Measurements from ENCODE around the gene CCDC88C.
"Not testable (repeated sequence)": the region's sequence is repeated elsewhere in the genome, so short reads cannot be mapped to it uniquely, and the experiment has no call there.

The CCDC88C gene

GRCh38 chr14:91233936-91234790 is 183.5 kb downstream of the CCDC88C start:
- Mint-ChIP-seq H3K36me3 (ENCODE audit: low read depth) (peaks cover 38% of the 10 kb centered on the region), H3K27ac (no peak overlapping the region), H3K4me3 (no peak overlapping the region), H3K27me3 (no peaks in the 10 kb centered on the region), H3K4me1 (ENCODE audit: low read depth) (peaks cover 66% of the 10 kb centered on the region), H3K9me3 (no peaks in the 10 kb centered on the region)

- peaks cover 66% of the 10 kb centered on the region for H3K4me1 Mint-ChIP-seq (ENCODE audit: low read depth)
These were observed 185.0 kb downstream of the CCDC88C start for GRCh38 chr14:91232603-91233002.

GRCh38 chr14:91232052-91232451 is 185.6 kb downstream of the CCDC88C start:
- Mint-ChIP-seq H3K27ac (peak overlapping the region; percentile 77), H3K4me1 (ENCODE audit: low read depth) (peaks cover 70% of the 10 kb centered on the region), H3K9me3 (no peaks in the 10 kb centered on the region), H3K36me3 (ENCODE audit: low read depth) (peaks cover 38% of the 10 kb centered on the region), H3K27me3 (no peaks in the 10 kb centered on the region), H3K4me3 (no peak overlapping the region)

More at GRCh38 chr14:91232603-91233002, 185.0 kb downstream of the CCDC88C start:
- Mint-ChIP-seq H3K27ac (peak overlapping the region; percentile 55), H3K27me3 (no peaks in the 10 kb centered on the region), H3K36me3 (ENCODE audit: low read depth) (peaks cover 38% of the 10 kb centered on the region), H3K9me3 (no peaks in the 10 kb centered on the region), H3K4me3 (no peak overlapping the region)

GRCh38 chr14:91231446-91231845 is 186.2 kb downstream of the CCDC88C start:
- Mint-ChIP-seq H3K4me3 (peak overlapping the region; percentile 83), H3K4me1 (ENCODE audit: low read depth) (peaks cover 74% of the 10 kb centered on the region), H3K36me3 (ENCODE audit: low read depth) (peaks cover 38% of the 10 kb centered on the region), H3K9me3 (no peaks in the 10 kb centered on the region), H3K27ac (peak overlapping the region; percentile 77), H3K27me3 (no peaks in the 10 kb centered on the region)

- Mint-ChIP-seq H3K4me1 (ENCODE audit: low read depth) (peaks cover 77% of the 10 kb centered on the region), H3K9me3 (no peaks in the 10 kb centered on the region), H3K27ac (peak overlapping the region; percentile 98), H3K36me3 (ENCODE audit: low read depth) (peaks cover 43% of the 10 kb centered on the region), H3K4me3 (peak overlapping the region; percentile 83), H3K27me3 (no peaks in the 10 kb centered on the region)
These were observed 187.1 kb downstream of the CCDC88C start for GRCh38 chr14:91230397-91231035.

- H3K36me3 Mint-ChIP-seq (ENCODE audit: low read depth): peaks cover 48% of the 10 kb centered on the region
- peaks cover 83% of the 10 kb centered on the region for H3K4me1 Mint-ChIP-seq (ENCODE audit: low read depth)
- no peaks in the 10 kb centered on the region for H3K9me3 Mint-ChIP-seq
- H3K27ac Mint-ChIP-seq: peak overlapping the region; percentile 98
- H3K4me3 Mint-ChIP-seq: peak overlapping the region; percentile 83
- no peaks in the 10 kb centered on the region for H3K27me3 Mint-ChIP-seq
These were observed 187.8 kb downstream of the CCDC88C start for GRCh38 chr14:91229743-91230200.

- Mint-ChIP-seq H3K36me3 (ENCODE audit: low read depth) (peaks cover 45% of the 10 kb centered on the region), H3K27me3 (no peaks in the 10 kb centered on the region), H3K4me1 (ENCODE audit: low read depth) (peaks cover 87% of the 10 kb centered on the region), H3K4me3 (peak overlapping the region; percentile 83), H3K9me3 (no peaks in the 10 kb centered on the region), H3K27ac (peak overlapping the region; percentile 98)
These were observed 188.6 kb downstream of the CCDC88C start for GRCh38 chr14:91229005-91229382.

GRCh38 chr14:91228112-91229004 is 189.3 kb downstream of the CCDC88C start:
- peaks cover 94% of the 10 kb centered on the region for H3K4me1 Mint-ChIP-seq (ENCODE audit: low read depth)
- H3K27ac Mint-ChIP-seq: peak overlapping the region; percentile 98
- H3K9me3 Mint-ChIP-seq: peaks cover 2% of the 10 kb centered on the region
- H3K36me3 Mint-ChIP-seq (ENCODE audit: low read depth): peaks cover 51% of the 10 kb centered on the region
- H3K27me3 Mint-ChIP-seq: no peaks in the 10 kb centered on the region
- H3K4me3 Mint-ChIP-seq: peak overlapping the region; percentile 83

GRCh38 chr14:91227183-91227628 is 190.4 kb downstream of the CCDC88C start:
- Mint-ChIP-seq H3K36me3 (ENCODE audit: low read depth) (peaks cover 57% of the 10 kb centered on the region), H3K27ac (peak overlapping the region; percentile 98), H3K27me3 (no peaks in the 10 kb centered on the region), H3K4me1 (ENCODE audit: low read depth) (peaks cover 100% of the 10 kb centered on the region), H3K4me3 (peak overlapping the region; percentile 71), H3K9me3 (peaks cover 10% of the 10 kb centered on the region)

GRCh38 chr14:91226360-91226759 is 191.3 kb downstream of the CCDC88C start:
- H3K4me1 Mint-ChIP-seq (ENCODE audit: low read depth): peaks cover 100% of the 10 kb centered on the region
- H3K4me3 Mint-ChIP-seq: peak overlapping the region; percentile 71
- not testable (repeated sequence) for H3K27me3 Mint-ChIP-seq
- H3K36me3 Mint-ChIP-seq (ENCODE audit: low read depth): peaks cover 60% of the 10 kb centered on the region
- H3K9me3 Mint-ChIP-seq: peaks cover 14% of the 10 kb centered on the region
- peak overlapping the region; percentile 98 for H3K27ac Mint-ChIP-seq

- peaks cover 93% of the 10 kb centered on the region for H3K4me1 Mint-ChIP-seq (ENCODE audit: low read depth)
- H3K27ac Mint-ChIP-seq: peak overlapping the region; percentile 98
- H3K36me3 Mint-ChIP-seq (ENCODE audit: low read depth): peaks cover 59% of the 10 kb centered on the region
- H3K4me3 Mint-ChIP-seq: no peak overlapping the region
- H3K9me3 Mint-ChIP-seq: peaks cover 17% of the 10 kb centered on the region
- H3K27me3 Mint-ChIP-seq: no peaks in the 10 kb centered on the region
These were observed 192.6 kb downstream of the CCDC88C start for GRCh38 chr14:91225025-91225424.

GRCh38 chr14:91223028-91223783 is 194.4 kb downstream of the CCDC88C start:
- no peak overlapping the region for H3K4me3 Mint-ChIP-seq
- H3K9me3 Mint-ChIP-seq: peaks cover 17% of the 10 kb centered on the region
- peaks cover 75% of the 10 kb centered on the region for H3K4me1 Mint-ChIP-seq (ENCODE audit: low read depth)
- peak overlapping the region; percentile 85 for H3K27ac Mint-ChIP-seq
- peaks cover 58% of the 10 kb centered on the region for H3K36me3 Mint-ChIP-seq (ENCODE audit: low read depth)
- no peaks in the 10 kb centered on the region for H3K27me3 Mint-ChIP-seq
